ENCODE results near the gene AAK1.

AAK1 gene

DNA sequence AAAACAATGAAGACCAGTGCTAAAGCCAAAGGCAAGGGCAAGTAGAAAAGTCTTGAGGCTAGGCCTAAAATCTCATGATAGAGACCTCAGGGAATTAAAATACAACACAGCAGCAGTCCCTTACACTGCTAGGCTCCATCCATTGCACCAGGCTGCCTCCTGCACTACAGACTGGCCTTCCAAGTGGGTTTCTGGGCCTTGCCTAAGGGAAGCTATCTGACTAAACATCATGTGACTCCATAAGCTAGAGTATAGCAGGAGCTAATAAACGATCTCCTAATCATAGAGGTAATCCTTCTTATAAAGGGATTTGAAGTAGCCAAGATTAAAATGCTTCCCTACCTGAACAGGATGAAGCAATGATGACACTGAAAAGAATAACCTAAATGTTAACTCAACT lies 128.7 kb downstream of the AAK1 start:
- Histone ChIP-seq H2AFZ (no peak overlapping the region), H3K36me3 (ENCODE audit: control insufficient read depth, insufficient read depth, low read length) (no peaks in the 10 kb centered on the region), H3K27me3 (ENCODE audit: control insufficient read depth, insufficient read depth, low read length) (no peaks in the 10 kb centered on the region), H3K79me2 (peaks cover 44% of the 10 kb centered on the region), H3K4me2 (ENCODE audit: low read length) (no peak overlapping the region), H3K4me3 (ENCODE audit: low read depth, low read length) (no peak overlapping the region), H3K9ac (no peak overlapping the region), H3K4me1 (no peaks in the 10 kb centered on the region), H3K27ac (no peak overlapping the region), H3K9me3 (ENCODE audit: control insufficient read depth, low read length) (no peaks in the 10 kb centered on the region)
- TF ChIP-seq, protein P1, sequence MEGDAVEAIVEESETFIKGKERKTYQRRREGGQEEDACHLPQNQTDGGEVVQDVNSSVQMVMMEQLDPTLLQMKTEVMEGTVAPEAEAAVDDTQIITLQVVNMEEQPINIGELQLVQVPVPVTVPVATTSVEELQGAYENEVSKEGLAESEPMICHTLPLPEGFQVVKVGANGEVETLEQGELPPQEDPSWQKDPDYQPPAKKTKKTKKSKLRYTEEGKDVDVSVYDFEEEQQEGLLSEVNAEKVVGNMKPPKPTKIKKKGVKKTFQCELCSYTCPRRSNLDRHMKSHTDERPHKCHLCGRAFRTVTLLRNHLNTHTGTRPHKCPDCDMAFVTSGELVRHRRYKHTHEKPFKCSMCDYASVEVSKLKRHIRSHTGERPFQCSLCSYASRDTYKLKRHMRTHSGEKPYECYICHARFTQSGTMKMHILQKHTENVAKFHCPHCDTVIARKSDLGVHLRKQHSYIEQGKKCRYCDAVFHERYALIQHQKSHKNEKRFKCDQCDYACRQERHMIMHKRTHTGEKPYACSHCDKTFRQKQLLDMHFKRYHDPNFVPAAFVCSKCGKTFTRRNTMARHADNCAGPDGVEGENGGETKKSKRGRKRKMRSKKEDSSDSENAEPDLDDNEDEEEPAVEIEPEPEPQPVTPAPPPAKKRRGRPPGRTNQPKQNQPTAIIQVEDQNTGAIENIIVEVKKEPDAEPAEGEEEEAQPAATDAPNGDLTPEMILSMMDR (IDR thresholded peaks at IDR 0.05): no peak

GRCh38 chr2:69514406-69514805 lies 129.1 kb downstream of the AAK1 start:
- Histone ChIP-seq H3K79me2 (peaks cover 48% of the 10 kb centered on the region), H3K27ac (no peak overlapping the region), H3K36me3 (ENCODE audit: control insufficient read depth, insufficient read depth, low read length) (no peaks in the 10 kb centered on the region), H3K4me1 (no peaks in the 10 kb centered on the region), H3K9ac (no peak overlapping the region), H3K4me2 (ENCODE audit: low read length) (no peak overlapping the region), H3K9me3 (ENCODE audit: control insufficient read depth, low read length) (no peaks in the 10 kb centered on the region), H3K27me3 (ENCODE audit: control insufficient read depth, insufficient read depth, low read length) (no peaks in the 10 kb centered on the region), H2AFZ (no peak overlapping the region), H3K4me3 (ENCODE audit: low read depth, low read length) (no peak overlapping the region)
- TF ChIP-seq, protein P1 (IDR thresholded peaks at IDR 0.05): no peak

DNA sequence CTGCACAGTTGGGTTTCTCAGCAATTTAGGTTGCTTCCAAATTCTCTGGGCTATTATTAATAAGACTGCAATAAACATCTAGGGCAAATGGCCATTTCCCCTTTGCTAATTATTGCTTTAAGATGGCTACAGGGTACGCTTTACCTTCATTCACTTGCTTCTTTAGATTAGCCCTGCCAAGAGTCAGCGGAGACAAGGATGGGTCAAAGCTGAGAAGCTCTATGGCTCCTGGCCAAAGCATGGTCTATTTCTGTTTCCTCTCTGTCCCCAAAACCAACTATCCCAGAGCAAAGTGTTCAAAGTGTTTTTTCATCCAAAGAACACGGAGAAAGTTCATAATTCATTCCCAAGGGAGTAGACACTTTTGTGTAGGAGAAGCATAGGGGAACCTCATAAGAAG lies 131.1 kb downstream of the AAK1 start:
- Histone ChIP-seq H3K36me3 (ENCODE audit: control insufficient read depth, insufficient read depth, low read length) (no peaks in the 10 kb centered on the region), H3K4me2 (ENCODE audit: low read length) (no peak overlapping the region), H3K27me3 (ENCODE audit: control insufficient read depth, insufficient read depth, low read length) (no peaks in the 10 kb centered on the region), H2AFZ (no peak overlapping the region), H3K4me3 (ENCODE audit: low read depth, low read length) (no peak overlapping the region), H3K9ac (no peak overlapping the region), H3K4me1 (no peaks in the 10 kb centered on the region), H3K9me3 (ENCODE audit: control insufficient read depth, low read length) (no peaks in the 10 kb centered on the region), H3K79me2 (peaks cover 45% of the 10 kb centered on the region), H3K27ac (no peak overlapping the region)
- TF ChIP-seq, protein P1 (IDR thresholded peaks at IDR 0.05): no peak

GRCh38 chr2:69510204-69510603 lies 133.3 kb downstream of the AAK1 start:
- Histone ChIP-seq H3K79me2 (peaks cover 34% of the 10 kb centered on the region), H3K27me3 (ENCODE audit: control insufficient read depth, insufficient read depth, low read length) (no peaks in the 10 kb centered on the region), H3K27ac (no peak overlapping the region), H3K4me1 (no peaks in the 10 kb centered on the region), H3K4me2 (ENCODE audit: low read length) (no peak overlapping the region), H3K4me3 (ENCODE audit: low read depth, low read length) (no peak overlapping the region), H3K36me3 (ENCODE audit: control insufficient read depth, insufficient read depth, low read length) (no peaks in the 10 kb centered on the region), H3K9me3 (ENCODE audit: control insufficient read depth, low read length) (no peaks in the 10 kb centered on the region), H2AFZ (no peak overlapping the region), H3K9ac (no peak overlapping the region)
- TF ChIP-seq, protein P1 (IDR thresholded peaks at IDR 0.05): no peak

DNA sequence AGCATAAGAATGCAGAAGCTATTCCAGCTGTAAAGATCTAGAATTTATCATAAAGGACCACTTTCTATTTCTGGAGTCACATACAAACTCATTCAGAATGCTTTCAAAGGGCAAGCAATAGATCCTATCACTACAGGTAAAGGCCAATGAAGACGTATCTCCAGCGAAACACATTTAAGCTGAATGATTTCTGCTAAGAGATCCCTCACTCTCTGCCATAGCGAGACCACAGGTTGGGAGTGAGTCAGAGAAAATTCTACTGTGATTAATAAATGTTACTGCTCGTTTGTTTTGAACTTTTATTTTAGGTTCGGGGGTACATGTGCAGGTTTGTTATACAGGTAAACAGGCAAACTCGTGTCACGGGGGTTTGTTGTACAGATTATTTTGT lies 133.8 kb downstream of the AAK1 start:
- Histone ChIP-seq H3K4me2 (ENCODE audit: low read length) (no peak overlapping the region), H2AFZ (no peak overlapping the region), H3K27ac (no peak overlapping the region), H3K4me3 (ENCODE audit: low read depth, low read length) (no peak overlapping the region), H3K9ac (no peak overlapping the region), H3K9me3 (ENCODE audit: control insufficient read depth, low read length) (no peaks in the 10 kb centered on the region), H3K79me2 (peaks cover 29% of the 10 kb centered on the region), H3K27me3 (ENCODE audit: control insufficient read depth, insufficient read depth, low read length) (no peaks in the 10 kb centered on the region), H3K36me3 (ENCODE audit: control insufficient read depth, insufficient read depth, low read length) (no peaks in the 10 kb centered on the region), H3K4me1 (no peaks in the 10 kb centered on the region)
- TF ChIP-seq, protein P1 (IDR thresholded peaks at IDR 0.05): no peak

All from parathyroid adenoma (tissue), 2 donors.